Stimulated activated CD4-positive, alpha-beta T cell treated with anti-CD3 and anti-CD28 coated beads, Interleukin-15, amount 100 ng/mL, for 1 hour (primary cell): ENCODE measurements around the gene IGSF9B.

ENCODE experiments used
- DNase-seq, 2 donors: peaks; one replicate each; pipeline ENCODE4 v3.0.0-alpha.2; 2020; ENCODE audit warnings: low read depth in 1 of 2, low spot score in 1 of 2

IGSF9B gene

DNA sequence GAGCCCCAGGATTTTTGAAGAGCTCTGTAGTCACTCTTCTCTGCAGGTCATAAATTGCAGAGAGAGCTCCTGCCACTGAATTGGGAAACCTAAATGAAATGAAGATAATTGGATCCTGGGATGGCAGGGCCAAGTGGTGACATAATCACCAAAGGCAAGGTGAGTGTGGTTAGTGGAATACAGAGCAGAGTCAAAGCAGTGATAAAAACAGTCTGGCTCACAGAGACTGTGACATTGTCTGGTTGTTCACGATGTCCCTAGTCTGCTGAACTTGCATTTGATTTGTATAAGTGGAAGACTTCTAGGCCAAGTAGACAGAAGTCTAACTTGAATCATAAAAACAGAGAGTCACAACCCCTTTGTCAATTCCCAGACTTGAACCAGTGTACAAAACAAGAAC lies 84.6 kb downstream of the IGSF9B start:
- DNase-seq: no peak

DNA sequence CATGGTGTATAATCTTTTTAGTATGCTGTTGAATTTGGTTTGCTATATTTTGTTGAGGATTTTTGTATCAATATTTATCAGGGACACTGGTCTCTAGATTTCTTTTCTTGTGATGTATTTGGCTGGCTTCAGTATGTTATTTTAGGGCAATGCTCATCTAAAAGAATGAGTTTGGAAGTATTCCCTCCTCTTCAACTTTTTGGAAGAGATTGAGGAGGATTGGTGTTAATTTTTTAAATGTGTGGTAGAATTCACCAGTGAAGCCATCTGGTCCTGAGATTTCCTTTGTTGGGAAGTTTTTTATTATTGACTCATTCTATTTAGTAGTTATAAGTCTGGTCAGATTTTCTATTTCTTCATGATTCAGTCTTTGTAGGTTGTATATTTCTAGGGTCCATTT lies 89.3 kb downstream of the IGSF9B start:
- no peak for DNase-seq

DNA sequence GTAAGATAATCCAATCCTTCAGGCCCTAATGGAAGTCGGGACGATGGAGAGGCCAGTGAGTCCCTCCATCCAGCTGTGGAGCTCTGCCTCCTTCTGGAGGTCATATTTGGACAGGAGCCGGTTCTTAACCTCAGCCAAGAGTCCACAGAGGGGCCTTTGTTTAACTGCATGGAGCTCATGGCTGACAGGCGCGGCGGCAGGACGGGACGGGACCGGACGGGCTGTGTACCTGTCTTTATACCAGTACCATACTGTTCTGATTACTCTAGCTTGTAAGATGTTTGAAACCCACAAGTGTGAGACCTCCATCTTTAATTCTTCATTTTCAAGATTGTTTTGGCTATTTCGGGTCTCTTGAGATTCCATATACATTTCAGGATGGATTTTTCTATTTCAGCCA lies 91.3 kb downstream of the IGSF9B start:
- no peak for DNase-seq

DNA sequence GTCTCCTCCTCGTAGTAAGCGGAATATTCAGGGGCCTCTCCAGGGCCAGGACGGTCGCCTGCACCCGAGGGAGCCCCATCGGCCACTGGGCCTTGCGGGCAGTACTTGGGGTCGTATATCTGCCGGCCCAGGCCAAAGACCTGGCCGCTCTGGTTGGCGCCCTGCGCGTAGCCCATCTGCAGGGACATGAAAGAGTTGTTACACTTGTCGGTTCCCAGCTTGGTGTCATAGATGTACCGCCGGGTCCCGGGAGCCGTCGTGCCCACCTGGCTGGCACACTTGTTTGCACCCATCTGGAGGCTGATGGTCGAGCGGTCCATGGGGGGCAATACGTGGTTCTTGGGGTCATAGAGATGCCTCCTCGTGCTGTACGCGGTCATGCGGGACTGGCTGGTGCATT lies 92.0 kb downstream of the IGSF9B start:
- no peak for DNase-seq

DNA sequence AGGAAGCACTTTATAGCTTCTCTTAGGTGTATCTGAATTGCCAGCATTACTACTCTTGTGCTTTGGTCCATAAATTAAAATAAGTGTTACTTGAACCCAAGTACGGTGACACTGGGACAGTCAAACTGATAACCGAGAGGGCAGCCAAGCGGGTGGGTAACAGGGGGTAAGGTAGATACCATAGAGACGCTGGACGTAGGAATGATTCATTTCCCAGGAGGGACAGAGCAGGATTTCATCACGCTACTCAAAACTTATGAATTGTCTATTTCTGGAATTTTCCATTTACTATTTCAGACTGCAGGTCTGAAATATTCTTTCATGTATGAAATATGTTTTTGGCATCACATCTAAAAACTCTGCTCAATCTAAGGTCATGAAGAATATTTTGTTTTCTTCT lies 96.6 kb downstream of the IGSF9B start:
- no peak for DNase-seq
